Breast epithelium (tissue), 4 donors: Measurements from ENCODE around the gene BTBD7. TPM values are rescaled to one million over a fixed set of nuclear protein-coding genes. Genes with fewer than 3 reads are reported as not detected.

Source experiments
- DNase-seq, 2 donors: peaks; one replicate each; pipeline ENCODE4 v3.0.0-alpha.2; 2019; ENCODE audit warnings: low spot score in 2 of 2
- H3K27ac ChIP-seq, 2 donors: fragments of 200-600 bp; sonication (generic) in 1 of 2; one replicate each; pipeline ENCODE4 v1.5.1; 2016 to 2019; ENCODE audit warnings: mild to moderate bottlenecking in 1 of 2
- H3K27me3 ChIP-seq, 2 donors: fragments of 200-600 bp; sonication (generic) in 1 of 2; one replicate each; pipeline versions ENCODE4 v1.5.1 to v1.6.0; 2017 to 2019; ENCODE audit warnings: control low read depth in 1 of 2, mild to moderate bottlenecking in 1 of 2
- H3K36me3 ChIP-seq: fragments of 200-600 bp; one replicate; pipeline ENCODE4 v1.5.1; 2019
- H3K4me1 ChIP-seq, 2 donors: fragments of 200-600 bp; sonication (generic); one replicate each; pipeline ENCODE4 v1.5.1; 2016 to 2019; ENCODE audit warnings: control low read depth in 1 of 2
- H3K4me3 ChIP-seq, 3 donors: fragments of 200-600 bp; sonication (generic); 1 replicate in 2 of 3; 2 replicates in 1 of 3; pipeline ENCODE4 v1.5.1; 2016 to 2019; ENCODE audit warnings: mild to moderate bottlenecking in 3 of 3, moderate library complexity in 2 of 3
- H3K9me3 ChIP-seq, 2 donors: fragments of 200-600 bp; sonication (generic) in 1 of 2; one replicate each; pipeline ENCODE4 v1.5.1; 2016 to 2019; ENCODE audit warnings: control low read depth in 1 of 2
- CTCF ChIP-seq, 3 donors: fragments of 450-650 bp; IDR thresholded peaks; one replicate each; pipeline ENCODE4 v1.5.1; 2016 to 2017; ENCODE audit warnings: antibody characterized with exemption in 3 of 3, mild to moderate bottlenecking in 3 of 3, moderate library complexity in 3 of 3
- POLR2A ChIP-seq: fragments of 450-650 bp; IDR thresholded peaks from one replicate; pipeline ENCODE4 v1.6.1; 2016; ENCODE audit warnings: antibody characterized with exemption, mild to moderate bottlenecking, moderate library complexity
- POLR2AphosphoS5 ChIP-seq, 3 donors: sonication (generic); formaldehyde crosslinking; IDR thresholded peaks; one replicate each; pipeline ENCODE4 v1.6.1; 2017; ENCODE audit warnings: antibody characterized with exemption in 3 of 3
- intact Hi-C: fragments of 100-400 bp; cut with DNase I; formaldehyde crosslinking; loops from one replicate; pipeline ENCODE4 v1.15.1; 2023; ENCODE audit warnings: low total_unique reads
- total RNA-seq, 3 donors: library from RNA; depleted of rRNA; stranded (reverse); fragments of >200 nt; gene quantifications; one replicate each; pipeline ENCODE4 v1.1.0, GENCODE V29; 2016

Gene BTBD7
- total RNA-seq, 3 donors from 2014 or later, result 19.7 to 32.8 (median 26.5) TPM

- Histone ChIP-seq H3K4me1 (no peaks in the 10 kb centered on the region), H3K4me3 (no peak overlapping the region), H3K36me3 (no peaks in the 10 kb centered on the region), H3K27me3 (no peaks in the 10 kb centered on the region), H3K9me3 (no peaks in the 10 kb centered on the region), H3K27ac (no peak overlapping the region)
- intact Hi-C loops, result loop anchor here (5.0 kb wide), 1 partner anchor 85 kb away; no protein-coding TSS in a partner anchor
- DNase-seq, result no peak
- no peak for TF ChIP-seq POLR2A
- TF ChIP-seq POLR2AphosphoS5 (IDR thresholded peaks at IDR 0.05), result no peak
- TF ChIP-seq CTCF (IDR thresholded peaks at IDR 0.05), result no peak
Observed at GRCh38 chr14:93306812-93307211, 26.0 kb downstream of the BTBD7 start.

GRCh38 chr14:93305725-93306418 lies 27.0 kb downstream of the BTBD7 start:
- H3K36me3 ChIP-seq, result no peaks in the 10 kb centered on the region
- no peaks in the 10 kb centered on the region for H3K27me3 ChIP-seq
- DNase-seq, result no peak
- intact Hi-C loops, result loop anchor here (5.0 kb wide), 1 partner anchor 84 kb away; no protein-coding TSS in a partner anchor
- no peaks in the 10 kb centered on the region for H3K9me3 ChIP-seq
- no peak overlapping the region for H3K27ac ChIP-seq
- TF ChIP-seq POLR2A (no peak), CTCF (IDR thresholded peaks at IDR 0.05) (no peak), POLR2AphosphoS5 (IDR thresholded peaks at IDR 0.05) (no peak)
- H3K4me1 ChIP-seq, result no peaks in the 10 kb centered on the region
- no peak overlapping the region for H3K4me3 ChIP-seq

GRCh38 chr14:93304771-93305170 lies 28.1 kb downstream of the BTBD7 start:
- no peak for TF ChIP-seq POLR2AphosphoS5 (IDR thresholded peaks at IDR 0.05)
- TF ChIP-seq CTCF (IDR thresholded peaks at IDR 0.05), result no peak
- TF ChIP-seq POLR2A, result no peak
- Histone ChIP-seq H3K9me3 (no peaks in the 10 kb centered on the region), H3K4me3 (no peak overlapping the region), H3K36me3 (no peaks in the 10 kb centered on the region), H3K27ac (no peak overlapping the region), H3K4me1 (no peaks in the 10 kb centered on the region), H3K27me3 (no peaks in the 10 kb centered on the region)
- intact Hi-C loops, result loop anchor here (5.0 kb wide), 1 partner anchor 82 kb away; no protein-coding TSS in a partner anchor
- DNase-seq, result no peak

- no peaks in the 10 kb centered on the region for H3K4me1 ChIP-seq
Observed at GRCh38 chr14:93303659-93304058, 29.2 kb downstream of the BTBD7 start.

More at GRCh38 chr14:93303659-93304058, 29.2 kb downstream of the BTBD7 start:
- H3K27ac ChIP-seq, result no peak overlapping the region
- H3K9me3 ChIP-seq, result no peaks in the 10 kb centered on the region
- no peaks in the 10 kb centered on the region for H3K36me3 ChIP-seq
- intact Hi-C loops, result no loop called here
- TF ChIP-seq POLR2AphosphoS5 (IDR thresholded peaks at IDR 0.05) (no peak), CTCF (IDR thresholded peaks at IDR 0.05) (no peak), POLR2A (no peak)
- DNase-seq, result no peak
- no peak overlapping the region for H3K4me3 ChIP-seq
- no peaks in the 10 kb centered on the region for H3K27me3 ChIP-seq
